Testis (tissue), 3 donors: Measurements from ENCODE around the gene CAMK2G. TPM values are rescaled to one million over a fixed set of nuclear protein-coding genes. Genes with fewer than 3 reads are reported as not detected.

Experiments used
- DNase-seq: peaks from one replicate; pipeline ENCODE4 v3.0.0-alpha.2; 2019
- H3K27ac ChIP-seq, 2 donors: fragments of 200-600 bp; sonication (generic); one replicate each; pipeline ENCODE4 v1.5.1; 2019
- H3K27me3 ChIP-seq: fragments of 200-600 bp; sonication (generic); one replicate; pipeline ENCODE4 v1.5.1; 2019
- H3K36me3 ChIP-seq: fragments of 200-600 bp; sonication (generic); one replicate; pipeline ENCODE4 v1.5.1; 2017; ENCODE audit warnings: low read depth; ENCODE audit errors: missing control alignments
- H3K4me1 ChIP-seq: fragments of 200-600 bp; sonication (generic); one replicate; pipeline ENCODE4 v1.5.1; 2019
- H3K4me3 ChIP-seq, 2 donors: fragments of 200-600 bp; sonication (generic); one replicate each; pipeline ENCODE4 v1.5.1; 2017 to 2019
- H3K9me3 ChIP-seq: fragments of 200-600 bp; sonication (generic); one replicate; pipeline ENCODE4 v1.5.1; 2017
- POLR2A ChIP-seq: fragments of 450-650 bp; IDR thresholded peaks from one replicate; pipeline ENCODE4 v1.6.1; 2017; ENCODE audit warnings: antibody characterized with exemption, mild to moderate bottlenecking, moderate library complexity
- WGBS, 2 donors: methylation state at CpG; one replicate each; pipeline ENCODE4 v1.1.5; 2018; 5-methylcytosine and 5-hydroxymethylcytosine counted together
- intact Hi-C: fragments of 100-400 bp; cut with DNase I; formaldehyde crosslinking; loops from one replicate; pipeline ENCODE4 v1.15.1; 2023; ENCODE audit warnings: low total_unique reads
- polyA plus RNA-seq: library from polyadenylated mRNA; stranded (reverse); fragments of 350-450 nt; fragmentation: Illumina TruSeq; extraction: RNeasy Lipid Tissue Mini Kit (QIAGEN cat#74804); gene quantifications from one replicate; pipeline ENCODE4 v1.2.3, GENCODE V29; 2014; ENCODE audit warnings: low read depth, low replicate concordance; ENCODE audit not compliant: insufficient read depth
- total RNA-seq, 2 donors: library from RNA; depleted of rRNA; stranded (reverse); fragments of >200 nt; gene quantifications; one replicate each; pipeline ENCODE4 v1.2.3, GENCODE V29; 2016
- TF ChIP-seq, protein P1 (sequence below), 3 experiments: fragments of 450-650 bp in 2 of 3; fragments of 200-600 bp in 1 of 3; sonication (generic) in 1 of 3; IDR thresholded peaks; one replicate each; pipeline ENCODE4 v1.5.1; 2016 to 2019; ENCODE audit warnings: antibody characterized with exemption in 3 of 3, mild to moderate bottlenecking in 2 of 3, moderate library complexity in 1 of 3

Gene CAMK2G
- total and polyA plus RNA-seq, 3 donors from 2014 or later: 16.5 to 29.7 (median 25.4) TPM

DNA sequence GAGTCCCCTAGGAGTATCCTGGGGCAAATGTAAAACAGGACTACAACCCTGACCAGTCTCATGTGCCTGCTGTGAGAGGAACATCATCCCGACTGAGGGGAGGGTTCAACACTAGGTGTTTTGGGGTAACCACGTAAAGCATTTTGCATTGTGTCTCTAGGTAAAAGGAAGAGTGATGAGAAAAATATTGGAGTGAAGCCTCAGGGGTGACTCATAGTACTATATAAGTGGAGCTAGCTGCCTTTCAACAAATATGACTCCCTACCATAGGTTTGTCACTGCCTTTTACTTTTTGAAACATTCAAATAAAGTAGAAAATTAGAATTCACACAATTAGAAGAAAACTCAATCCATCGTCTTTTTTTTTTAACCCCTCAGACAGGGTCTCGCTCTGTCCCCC lies 2.6 kb upstream of the CAMK2G start:
- no peak for DNase-seq
- Histone ChIP-seq H3K4me1 (peaks cover 10% of the 10 kb centered on the region), H3K27me3 (no peaks in the 10 kb centered on the region), H3K9me3 (no peaks in the 10 kb centered on the region), H3K36me3 (no peaks in the 10 kb centered on the region), H3K4me3 (no peak overlapping the region), H3K27ac (no peak overlapping the region)
- intact Hi-C loops: no loop called here
- TF ChIP-seq POLR2A: no peak
- TF ChIP-seq, protein P1, sequence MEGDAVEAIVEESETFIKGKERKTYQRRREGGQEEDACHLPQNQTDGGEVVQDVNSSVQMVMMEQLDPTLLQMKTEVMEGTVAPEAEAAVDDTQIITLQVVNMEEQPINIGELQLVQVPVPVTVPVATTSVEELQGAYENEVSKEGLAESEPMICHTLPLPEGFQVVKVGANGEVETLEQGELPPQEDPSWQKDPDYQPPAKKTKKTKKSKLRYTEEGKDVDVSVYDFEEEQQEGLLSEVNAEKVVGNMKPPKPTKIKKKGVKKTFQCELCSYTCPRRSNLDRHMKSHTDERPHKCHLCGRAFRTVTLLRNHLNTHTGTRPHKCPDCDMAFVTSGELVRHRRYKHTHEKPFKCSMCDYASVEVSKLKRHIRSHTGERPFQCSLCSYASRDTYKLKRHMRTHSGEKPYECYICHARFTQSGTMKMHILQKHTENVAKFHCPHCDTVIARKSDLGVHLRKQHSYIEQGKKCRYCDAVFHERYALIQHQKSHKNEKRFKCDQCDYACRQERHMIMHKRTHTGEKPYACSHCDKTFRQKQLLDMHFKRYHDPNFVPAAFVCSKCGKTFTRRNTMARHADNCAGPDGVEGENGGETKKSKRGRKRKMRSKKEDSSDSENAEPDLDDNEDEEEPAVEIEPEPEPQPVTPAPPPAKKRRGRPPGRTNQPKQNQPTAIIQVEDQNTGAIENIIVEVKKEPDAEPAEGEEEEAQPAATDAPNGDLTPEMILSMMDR (IDR thresholded peaks at IDR 0.05): no peak
- 84 to 85% methylated on average over 4 of the region's 4 CpGs for WGBS, 2 donors

DNA sequence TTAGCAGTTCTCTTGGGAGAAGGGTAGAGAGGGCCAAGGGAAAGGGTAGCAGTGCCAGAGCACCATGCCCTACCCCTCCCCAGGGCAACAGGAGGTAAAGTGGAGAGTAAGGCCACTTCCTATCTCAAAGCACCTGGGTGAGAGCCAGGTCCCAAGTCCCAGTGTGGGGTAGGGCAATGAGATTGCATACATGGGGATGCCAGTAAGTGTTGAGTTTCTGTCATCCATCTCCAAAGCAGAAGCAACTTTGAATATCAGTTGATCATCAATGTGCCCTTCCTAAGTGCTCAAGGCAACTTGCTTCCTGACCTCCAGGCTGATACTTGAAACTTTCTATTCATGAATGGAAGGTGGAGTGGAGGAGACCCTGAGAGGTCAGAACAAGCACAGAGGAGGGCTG lies 2.2 kb upstream of the CAMK2G start:
- no peak for TF ChIP-seq POLR2A
- TF ChIP-seq, protein P1 (IDR thresholded peaks at IDR 0.05): no peak
- intact Hi-C loops: no loop called here
- Histone ChIP-seq H3K4me1 (peaks cover 10% of the 10 kb centered on the region), H3K27ac (no peak overlapping the region), H3K36me3 (no peaks in the 10 kb centered on the region), H3K9me3 (no peaks in the 10 kb centered on the region), H3K4me3 (no peak overlapping the region), H3K27me3 (no peaks in the 10 kb centered on the region)
- DNase-seq: no peak

DNA sequence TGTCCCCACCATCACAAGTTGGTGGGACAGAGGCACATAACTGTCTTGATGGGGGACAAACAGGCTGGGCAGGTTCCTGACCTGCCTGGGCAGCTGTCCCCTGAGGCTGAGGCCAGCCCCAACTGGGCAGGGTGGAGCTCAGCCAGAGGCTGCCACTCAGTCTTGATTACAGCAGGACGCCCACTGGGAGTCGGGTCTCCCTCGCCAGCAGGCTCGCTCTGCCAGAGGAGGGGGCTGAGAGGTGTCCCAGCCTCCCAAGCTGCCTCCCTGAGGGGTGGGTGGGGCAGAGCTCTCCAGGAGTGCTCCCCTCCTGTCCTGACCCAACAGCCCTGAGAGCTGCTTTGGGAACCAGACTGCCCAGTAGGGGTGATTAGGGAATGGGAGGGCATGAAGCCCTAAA lies 1.8 kb upstream of the CAMK2G start:
- H3K27ac ChIP-seq: no peak overlapping the region
- H3K36me3 ChIP-seq: no peaks in the 10 kb centered on the region
- no peak overlapping the region for H3K4me3 ChIP-seq
- H3K9me3 ChIP-seq: no peaks in the 10 kb centered on the region
- WGBS, 2 donors: 75% methylated on average over 4 of the region's 4 CpGs; no CpG with 5 or more reads in 1 of the 2 donors
- no peaks in the 10 kb centered on the region for H3K27me3 ChIP-seq
- intact Hi-C loops: no loop called here
- DNase-seq: no peak
- H3K4me1 ChIP-seq: peaks cover 10% of the 10 kb centered on the region
- no peak for TF ChIP-seq POLR2A
- TF ChIP-seq, protein P1 (IDR thresholded peaks at IDR 0.05): no peak

DNA sequence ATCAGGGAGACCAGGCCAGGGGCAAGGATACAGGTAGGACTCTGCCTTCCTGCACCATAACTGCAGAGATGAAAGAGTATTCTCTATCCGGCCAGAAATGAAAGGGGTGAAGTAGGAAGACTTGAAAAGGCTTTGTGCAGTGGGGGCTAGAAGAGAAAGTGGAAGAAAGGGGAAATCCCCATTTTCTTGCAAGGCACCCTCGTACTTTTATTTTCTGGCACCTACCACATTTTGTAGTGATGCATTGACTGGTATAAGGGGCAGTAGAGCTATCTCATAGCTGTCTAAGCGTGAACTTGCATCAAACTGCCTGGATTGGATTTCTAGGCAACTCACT lies 752 bp upstream of the CAMK2G start:
- Histone ChIP-seq H3K9me3 (no peaks in the 10 kb centered on the region), H3K27me3 (no peaks in the 10 kb centered on the region), H3K36me3 (no peaks in the 10 kb centered on the region), H3K4me1 (peaks cover 10% of the 10 kb centered on the region), H3K27ac (no peak overlapping the region), H3K4me3 (peak overlapping the region; percentile 69 to 80)
- intact Hi-C loops: no loop called here
- TF ChIP-seq, protein P1 (IDR thresholded peaks at IDR 0.05): no peak
- no peak for TF ChIP-seq POLR2A
- 30 to 38% methylated on average over 3 of the region's 3 CpGs for WGBS, 2 donors
- no peak for DNase-seq

DNA sequence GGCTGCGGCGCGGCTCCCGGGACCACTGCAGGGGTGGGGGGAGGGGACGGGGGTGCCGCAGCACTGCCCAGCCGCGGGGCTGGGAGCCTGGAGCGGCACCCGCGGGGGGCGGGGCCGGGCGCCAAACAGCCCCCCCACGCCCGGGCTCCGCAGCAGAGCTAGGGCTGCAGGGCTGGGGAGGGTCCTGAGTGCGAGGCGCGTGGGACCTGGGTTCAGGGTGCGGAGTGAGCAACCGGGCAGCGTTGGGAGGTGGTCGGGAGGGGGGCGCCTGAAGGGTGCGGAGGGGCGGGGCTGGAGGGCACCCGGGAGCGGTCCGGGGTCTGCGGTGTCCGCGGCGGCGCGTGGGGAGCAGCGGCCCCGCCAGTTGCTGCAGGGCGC lies 528 bp downstream of the CAMK2G start:
- no peaks in the 10 kb centered on the region for H3K27me3 ChIP-seq
- DNase-seq: no peak
- TF ChIP-seq, protein P1 (IDR thresholded peaks at IDR 0.05): no peak
- TF ChIP-seq POLR2A: no peak
- no peak overlapping the region for H3K27ac ChIP-seq
- peaks cover 10% of the 10 kb centered on the region for H3K4me1 ChIP-seq
- WGBS, 2 donors: no CpG with 5 or more reads among the region's 39 CpGs
- intact Hi-C loops: no loop called here
- no peaks in the 10 kb centered on the region for H3K36me3 ChIP-seq
- no peaks in the 10 kb centered on the region for H3K9me3 ChIP-seq
- H3K4me3 ChIP-seq: peak overlapping the region; percentile 69 to 80
